ENCODE results near the gene EFNB3. TPM values are rescaled to one million over a fixed set of nuclear protein-coding genes. Genes with fewer than 3 reads are reported as not detected.

Gene EFNB3
- total and polyA plus RNA-seq, 2 of the 13 experiments (the other 11 are each of a cell fraction or from before 2014, with no cell fraction given), result 0.07 to 0.25 TPM

DNA sequence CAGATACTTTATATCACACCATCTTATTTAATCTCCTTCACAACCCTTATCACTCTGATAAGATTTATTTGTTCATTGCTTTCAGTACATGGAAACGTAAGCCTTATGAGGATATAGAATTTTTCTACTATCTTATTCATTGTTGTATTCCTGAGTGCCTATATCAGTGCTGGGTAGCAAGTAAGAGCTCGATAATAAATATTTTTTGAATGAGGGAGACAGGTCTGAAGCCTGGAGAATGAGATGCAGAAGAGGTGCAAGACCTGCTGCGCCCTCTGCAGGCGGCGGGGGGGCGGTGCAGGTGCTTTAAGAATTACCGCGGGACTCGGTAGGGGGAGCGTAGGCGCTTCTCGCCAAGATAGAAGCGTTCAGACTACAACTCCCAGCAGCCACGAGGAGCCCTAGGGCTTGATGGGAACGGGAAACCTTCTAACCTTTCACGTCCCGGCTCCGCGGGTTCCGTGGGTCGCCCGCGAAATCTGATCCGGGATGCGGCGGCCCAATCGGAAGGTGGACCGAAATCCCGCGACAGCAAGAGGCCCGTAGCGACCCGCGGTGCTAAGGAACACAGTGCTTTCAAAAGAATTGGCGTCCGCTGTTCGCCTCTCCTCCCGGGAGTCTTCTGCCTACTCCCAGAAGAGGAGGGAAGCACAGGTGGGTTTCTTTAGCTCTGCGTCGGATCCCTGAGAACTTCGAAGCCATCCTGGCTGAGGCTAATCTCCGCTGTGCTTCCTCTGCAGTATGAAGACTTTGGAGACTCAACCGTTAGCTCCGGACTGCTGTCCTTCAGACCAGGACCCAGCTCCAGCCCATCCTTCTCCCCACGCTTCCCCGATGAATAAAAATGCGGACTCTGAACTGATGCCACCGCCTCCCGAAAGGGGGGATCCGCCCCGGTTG is 16.8 kb upstream of the EFNB3 start, which contains the start of gene WRAP53 (continued):
- TF ChIP-seq, protein P1, sequence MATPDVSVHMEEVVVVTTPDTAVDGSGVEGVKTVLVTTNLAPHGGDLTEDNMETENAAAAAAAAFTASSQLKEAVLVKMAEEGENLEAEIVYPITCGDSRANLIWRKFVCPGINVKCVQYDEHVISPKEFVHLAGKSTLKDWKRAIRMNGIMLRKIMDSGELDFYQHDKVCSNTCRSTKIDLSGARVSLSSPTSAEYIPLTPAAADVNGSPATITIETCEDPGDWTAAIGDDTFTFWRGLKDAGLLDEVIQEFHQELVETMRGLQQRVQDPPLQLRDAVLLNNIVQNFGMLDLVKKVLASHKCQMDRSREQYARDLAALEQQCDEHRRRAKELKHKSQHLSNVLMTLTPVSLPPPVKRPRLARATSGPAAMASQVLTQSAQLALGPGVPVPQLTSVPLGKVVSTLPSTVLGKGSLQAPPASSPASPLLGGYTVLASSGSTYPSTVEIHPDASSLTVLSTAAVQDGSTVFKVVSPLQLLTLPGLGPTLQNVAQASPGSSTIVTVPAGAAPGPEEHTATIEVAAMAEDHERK (CRISPR knock-in tag; IDR thresholded peaks at IDR 0.05; ENCODE audit: low read depth), result peak; percentile 80
- TF ChIP-seq ZNF605 (CRISPR knock-in tag; IDR thresholded peaks at IDR 0.05), result peak; percentile 68; the same call in 1 of the 2 replicates
- TF ChIP-seq, protein P2, sequence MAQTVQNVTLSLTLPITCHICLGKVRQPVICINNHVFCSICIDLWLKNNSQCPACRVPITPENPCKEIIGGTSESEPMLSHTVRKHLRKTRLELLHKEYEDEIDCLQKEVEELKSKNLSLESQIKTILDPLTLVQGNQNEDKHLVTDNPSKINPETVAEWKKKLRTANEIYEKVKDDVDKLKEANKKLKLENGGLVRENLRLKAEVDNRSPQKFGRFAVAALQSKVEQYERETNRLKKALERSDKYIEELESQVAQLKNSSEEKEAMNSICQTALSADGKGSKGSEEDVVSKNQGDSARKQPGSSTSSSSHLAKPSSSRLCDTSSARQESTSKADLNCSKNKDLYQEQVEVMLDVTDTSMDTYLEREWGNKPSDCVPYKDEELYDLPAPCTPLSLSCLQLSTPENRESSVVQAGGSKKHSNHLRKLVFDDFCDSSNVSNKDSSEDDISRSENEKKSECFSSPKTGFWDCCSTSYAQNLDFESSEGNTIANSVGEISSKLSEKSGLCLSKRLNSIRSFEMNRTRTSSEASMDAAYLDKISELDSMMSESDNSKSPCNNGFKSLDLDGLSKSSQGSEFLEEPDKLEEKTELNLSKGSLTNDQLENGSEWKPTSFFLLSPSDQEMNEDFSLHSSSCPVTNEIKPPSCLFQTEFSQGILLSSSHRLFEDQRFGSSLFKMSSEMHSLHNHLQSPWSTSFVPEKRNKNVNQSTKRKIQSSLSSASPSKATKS (CRISPR knock-in tag; IDR thresholded peaks at IDR 0.05), result 0 out of 2 replicates have a peak, but pooled peaks have one; percentile 28
- TF ChIP-seq, protein P3, sequence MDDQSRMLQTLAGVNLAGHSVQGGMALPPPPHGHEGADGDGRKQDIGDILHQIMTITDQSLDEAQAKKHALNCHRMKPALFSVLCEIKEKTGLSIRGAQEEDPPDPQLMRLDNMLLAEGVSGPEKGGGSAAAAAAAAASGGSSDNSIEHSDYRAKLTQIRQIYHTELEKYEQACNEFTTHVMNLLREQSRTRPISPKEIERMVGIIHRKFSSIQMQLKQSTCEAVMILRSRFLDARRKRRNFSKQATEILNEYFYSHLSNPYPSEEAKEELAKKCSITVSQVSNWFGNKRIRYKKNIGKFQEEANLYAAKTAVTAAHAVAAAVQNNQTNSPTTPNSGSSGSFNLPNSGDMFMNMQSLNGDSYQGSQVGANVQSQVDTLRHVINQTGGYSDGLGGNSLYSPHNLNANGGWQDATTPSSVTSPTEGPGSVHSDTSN (CRISPR knock-in tag; IDR thresholded peaks at IDR 0.05; ENCODE audit: borderline replicate concordance), result 0 out of 2 replicates have a peak, but pooled peaks have one; percentile 39
- peak; percentile 89; the same call in 1 of the 2 replicates for TF ChIP-seq SIN3B (IDR thresholded peaks at IDR 0.05; ENCODE audit: low read length)
- TF ChIP-seq, protein P4, sequence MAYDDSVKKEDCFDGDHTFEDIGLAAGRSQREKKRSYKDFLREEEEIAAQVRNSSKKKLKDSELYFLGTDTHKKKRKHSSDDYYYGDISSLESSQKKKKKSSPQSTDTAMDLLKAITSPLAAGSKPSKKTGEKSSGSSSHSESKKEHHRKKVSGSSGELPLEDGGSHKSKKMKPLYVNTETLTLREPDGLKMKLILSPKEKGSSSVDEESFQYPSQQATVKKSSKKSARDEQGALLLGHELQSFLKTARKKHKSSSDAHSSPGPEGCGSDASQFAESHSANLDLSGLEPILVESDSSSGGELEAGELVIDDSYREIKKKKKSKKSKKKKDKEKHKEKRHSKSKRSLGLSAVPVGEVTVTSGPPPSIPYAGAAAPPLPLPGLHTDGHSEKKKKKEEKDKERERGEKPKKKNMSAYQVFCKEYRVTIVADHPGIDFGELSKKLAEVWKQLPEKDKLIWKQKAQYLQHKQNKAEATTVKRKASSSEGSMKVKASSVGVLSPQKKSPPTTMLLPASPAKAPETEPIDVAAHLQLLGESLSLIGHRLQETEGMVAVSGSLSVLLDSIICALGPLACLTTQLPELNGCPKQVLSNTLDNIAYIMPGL (CRISPR knock-in tag; IDR thresholded peaks at IDR 0.05; ENCODE audit: borderline replicate concordance in 1 of 2, low read depth in 1 of 2), result peak in 1 of 2 experiments; percentile 64; a peak in 3 of 4 replicates
- no peak for TF ChIP-seq PHF5A (CRISPR knock-in tag; IDR thresholded peaks at IDR 0.05; ENCODE audit: low read depth, unreplicated experiment)
- TF ChIP-seq NKX3-1 (CRISPR knock-in tag; IDR thresholded peaks at IDR 0.05), result no peak
- no peak for TF ChIP-seq RARA (CRISPR knock-in tag; IDR thresholded peaks at IDR 0.05)
- TF ChIP-seq, protein P5, sequence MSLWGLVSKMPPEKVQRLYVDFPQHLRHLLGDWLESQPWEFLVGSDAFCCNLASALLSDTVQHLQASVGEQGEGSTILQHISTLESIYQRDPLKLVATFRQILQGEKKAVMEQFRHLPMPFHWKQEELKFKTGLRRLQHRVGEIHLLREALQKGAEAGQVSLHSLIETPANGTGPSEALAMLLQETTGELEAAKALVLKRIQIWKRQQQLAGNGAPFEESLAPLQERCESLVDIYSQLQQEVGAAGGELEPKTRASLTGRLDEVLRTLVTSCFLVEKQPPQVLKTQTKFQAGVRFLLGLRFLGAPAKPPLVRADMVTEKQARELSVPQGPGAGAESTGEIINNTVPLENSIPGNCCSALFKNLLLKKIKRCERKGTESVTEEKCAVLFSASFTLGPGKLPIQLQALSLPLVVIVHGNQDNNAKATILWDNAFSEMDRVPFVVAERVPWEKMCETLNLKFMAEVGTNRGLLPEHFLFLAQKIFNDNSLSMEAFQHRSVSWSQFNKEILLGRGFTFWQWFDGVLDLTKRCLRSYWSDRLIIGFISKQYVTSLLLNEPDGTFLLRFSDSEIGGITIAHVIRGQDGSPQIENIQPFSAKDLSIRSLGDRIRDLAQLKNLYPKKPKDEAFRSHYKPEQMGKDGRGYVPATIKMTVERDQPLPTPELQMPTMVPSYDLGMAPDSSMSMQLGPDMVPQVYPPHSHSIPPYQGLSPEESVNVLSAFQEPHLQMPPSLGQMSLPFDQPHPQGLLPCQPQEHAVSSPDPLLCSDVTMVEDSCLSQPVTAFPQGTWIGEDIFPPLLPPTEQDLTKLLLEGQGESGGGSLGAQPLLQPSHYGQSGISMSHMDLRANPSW (CRISPR knock-in tag; IDR thresholded peaks at IDR 0.05; ENCODE audit: borderline replicate concordance), result peak; percentile 69; the same call in 1 of the 2 replicates
- TF ChIP-seq AGO2 (optimal IDR thresholded peaks at IDR 0.05; ENCODE audit: low read depth, low read length), result peak; percentile 22
- TF ChIP-seq FOSL2 (CRISPR knock-in tag; IDR thresholded peaks at IDR 0.05), result peak; percentile 12; the same call in 1 of the 2 replicates
- peak; percentile 62; the same call in 1 of the 2 replicates for TF ChIP-seq PHF20 (CRISPR knock-in tag; IDR thresholded peaks at IDR 0.05)
- peak; percentile 18 for TF ChIP-seq ZEB1 (IDR thresholded peaks at IDR 0.05; ENCODE audit: insufficient replicate concordance, low read depth)
- no peak for TF ChIP-seq ZNF781 (CRISPR knock-in tag; IDR thresholded peaks at IDR 0.05; ENCODE audit: borderline replicate concordance, not compliant biosample characterization)
- TF ChIP-seq ZNF883 (CRISPR knock-in tag; IDR thresholded peaks at IDR 0.05; ENCODE audit: not compliant biosample characterization), result peak; percentile 23
- 0 out of 2 replicates have a peak, but pooled peaks have one; percentile 50 for TF ChIP-seq ZNF761 (CRISPR knock-in tag; conservative IDR thresholded peaks at IDR 0.05)
- TF ChIP-seq HMG20A (CRISPR knock-in tag; IDR thresholded peaks at IDR 0.05; ENCODE audit: borderline replicate concordance), result no peak

Data from HepG2 (cell line).